NCI-H1092 treated with DMSO at 0.1 percent for 48 hours (cell line): ENCODE results near the gene ABHD12B.

Source experiments
- DNase-seq: peaks from one replicate; lab custom pipeline; 2025; lab: John Stamatoyannopoulos, UW

The ABHD12B gene, protein sequence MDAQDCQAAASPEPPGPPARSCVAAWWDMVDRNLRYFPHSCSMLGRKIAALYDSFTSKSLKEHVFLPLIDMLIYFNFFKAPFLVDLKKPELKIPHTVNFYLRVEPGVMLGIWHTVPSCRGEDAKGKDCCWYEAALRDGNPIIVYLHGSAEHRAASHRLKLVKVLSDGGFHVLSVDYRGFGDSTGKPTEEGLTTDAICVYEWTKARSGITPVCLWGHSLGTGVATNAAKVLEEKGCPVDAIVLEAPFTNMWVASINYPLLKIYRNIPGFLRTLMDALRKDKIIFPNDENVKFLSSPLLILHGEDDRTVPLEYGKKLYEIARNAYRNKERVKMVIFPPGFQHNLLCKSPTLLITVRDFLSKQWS

DNA sequence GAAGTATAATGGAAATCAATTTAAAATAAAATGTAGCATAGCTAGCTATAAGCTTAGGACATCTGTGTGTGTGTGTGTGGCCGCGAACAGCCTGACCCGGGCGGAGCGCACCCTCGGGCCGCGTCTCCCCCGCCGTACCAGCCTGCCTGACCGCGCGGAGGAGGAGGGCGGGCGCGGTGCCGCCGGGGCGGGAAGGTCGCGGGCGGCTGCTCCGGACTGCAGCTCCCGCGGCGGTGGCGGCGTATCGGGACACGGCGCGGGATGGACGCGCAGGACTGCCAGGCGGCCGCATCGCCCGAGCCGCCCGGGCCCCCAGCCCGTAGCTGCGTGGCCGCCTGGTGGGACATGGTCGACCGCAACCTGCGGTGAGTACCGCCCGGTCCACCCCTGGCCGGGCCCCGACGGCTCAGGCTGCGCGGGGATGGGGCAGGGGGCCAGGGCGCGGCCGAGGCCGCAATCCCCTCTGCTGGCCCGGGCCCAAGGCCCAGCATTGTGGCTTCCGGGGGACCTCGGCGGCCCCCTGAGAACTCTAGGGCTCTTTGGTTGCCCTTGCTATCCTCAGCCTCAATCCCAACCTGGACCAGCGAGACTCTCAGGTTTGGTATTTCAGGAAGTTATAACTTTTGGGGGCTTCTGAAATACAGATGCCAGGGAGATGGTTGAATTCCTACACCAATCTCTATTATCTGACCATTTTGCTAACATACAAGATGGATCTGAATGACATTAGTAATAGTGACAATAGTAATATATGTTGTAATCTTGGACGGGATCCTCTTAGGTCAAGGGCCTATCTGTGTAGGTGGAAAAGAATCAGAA, at the start of gene ABHD12B:
TSS of gene ABHD12B (plus strand) at position 140 of the 819 bp plus-strand sequence. CDS start at position 262, 122 bp downstream.
- DNase-seq: no peak

DNA sequence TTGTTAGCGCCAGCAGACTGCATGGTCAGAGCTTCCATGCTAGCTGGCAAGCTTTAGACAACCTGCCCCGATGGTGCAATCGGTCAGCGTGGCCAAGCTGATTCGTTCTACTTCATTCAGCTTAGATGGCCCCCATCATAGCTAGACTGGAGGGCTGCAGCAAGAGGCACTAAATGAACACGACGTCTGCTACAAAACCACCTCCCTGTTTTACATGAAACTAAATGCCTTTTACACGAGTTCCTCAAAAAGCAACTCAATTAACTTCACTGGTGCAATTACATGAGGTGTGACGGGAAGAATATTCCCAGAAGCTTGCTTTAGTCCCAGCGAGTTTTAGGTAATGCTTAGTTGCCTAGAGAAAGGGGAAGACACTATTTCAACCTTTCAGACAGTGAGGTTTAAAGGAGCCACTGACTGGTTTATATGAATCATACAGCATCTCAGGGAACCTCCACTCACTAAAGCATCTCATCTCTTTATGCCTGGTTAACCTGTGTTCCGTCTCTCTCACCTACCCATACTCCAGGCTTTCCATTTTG, 49.3 kb upstream of the ABHD12B start:
- no peak for DNase-seq

DNA sequence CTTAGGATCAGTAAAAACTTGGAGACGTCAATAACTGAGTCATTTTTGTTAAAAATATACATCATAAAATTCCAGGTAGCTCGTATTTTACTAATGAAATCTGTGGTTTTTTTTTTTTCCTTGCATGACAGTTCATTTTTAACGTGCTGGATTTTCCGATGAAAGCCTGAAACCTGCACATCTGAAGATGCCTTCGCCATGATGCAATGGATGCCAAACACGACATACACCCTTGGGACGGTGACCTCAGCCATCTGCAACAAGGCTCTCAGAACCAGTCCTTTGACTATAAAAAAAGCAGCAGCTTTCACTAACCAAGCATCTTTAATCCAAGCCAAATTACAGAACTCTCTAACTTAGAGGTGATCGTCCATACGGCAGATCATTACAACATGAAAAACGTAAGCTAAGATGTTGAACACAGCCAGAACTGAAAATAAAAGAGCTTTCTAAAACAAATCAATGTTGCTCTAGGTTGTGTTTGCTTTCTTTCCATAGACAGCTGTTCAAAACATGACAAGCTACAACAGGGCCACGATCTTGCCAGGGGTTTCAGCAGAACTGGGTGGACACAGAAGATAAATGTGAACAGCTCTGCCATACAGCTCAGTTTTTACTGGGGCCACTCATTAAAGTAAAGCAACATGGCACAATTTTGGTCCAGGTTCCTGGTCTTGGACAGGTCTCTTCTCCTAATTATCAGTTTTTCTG, 48.6 kb upstream of the ABHD12B start:
- DNase-seq: peak; percentile 40

DNA sequence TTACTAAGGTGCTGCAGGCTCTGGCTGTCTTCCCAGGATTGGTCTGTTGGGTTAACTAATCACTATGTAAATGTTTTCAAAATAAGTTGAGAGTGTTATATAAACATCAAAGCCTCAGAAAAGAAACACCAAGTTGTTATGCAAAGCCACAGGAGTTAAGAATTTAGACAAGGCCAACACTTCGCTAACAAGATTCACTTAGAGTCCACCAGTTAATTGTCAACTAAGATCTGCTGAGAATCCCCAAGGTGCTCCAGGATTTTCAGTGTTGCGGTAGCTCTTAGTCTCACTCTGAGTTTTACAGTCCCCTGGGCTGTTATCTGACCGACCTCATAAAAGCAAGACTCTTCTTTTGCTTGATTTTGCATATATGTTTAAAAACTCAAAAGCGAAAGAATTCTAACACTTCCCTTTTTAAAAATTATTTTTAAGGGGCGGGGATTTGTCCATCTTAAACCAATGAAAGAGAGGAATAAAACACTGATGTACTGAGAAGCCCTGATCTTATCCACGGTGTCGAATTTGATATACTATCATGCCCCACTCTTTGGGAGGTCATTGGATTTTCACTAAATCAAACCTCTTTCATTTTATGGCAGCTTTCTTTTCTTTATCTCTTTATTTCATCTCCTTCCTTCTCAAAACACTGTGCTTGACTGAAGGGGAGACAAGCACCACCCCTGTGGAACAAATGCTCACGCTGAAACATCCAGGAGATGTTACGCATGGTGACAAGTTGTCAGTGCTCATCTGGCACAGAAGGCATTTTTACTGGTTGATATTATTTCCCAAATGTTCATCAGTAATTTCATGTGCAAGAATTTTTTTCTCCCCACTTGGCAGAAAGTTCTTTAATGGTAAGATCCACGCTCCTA, 47.9 kb upstream of the ABHD12B start:
- DNase-seq: peak; percentile 40

DNA sequence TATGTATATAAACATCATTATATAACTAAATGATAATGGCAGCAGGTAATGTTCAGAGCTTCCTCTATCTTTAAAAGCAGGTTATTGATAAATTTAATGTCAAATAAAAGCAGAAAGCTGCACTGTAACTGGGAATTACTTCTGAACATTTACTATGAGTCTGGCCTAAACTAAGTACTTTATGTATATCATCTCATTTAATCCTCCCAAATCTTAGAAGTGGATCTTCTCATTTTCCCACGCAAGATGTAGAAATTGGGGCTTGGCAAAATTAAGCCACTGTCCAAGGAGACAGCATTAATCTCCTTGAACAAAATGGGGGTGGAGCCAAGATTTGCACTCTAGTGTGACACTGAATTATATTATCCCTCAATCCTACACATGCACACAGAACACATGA, 46.5 kb upstream of the ABHD12B start:
- no peak for DNase-seq

DNA sequence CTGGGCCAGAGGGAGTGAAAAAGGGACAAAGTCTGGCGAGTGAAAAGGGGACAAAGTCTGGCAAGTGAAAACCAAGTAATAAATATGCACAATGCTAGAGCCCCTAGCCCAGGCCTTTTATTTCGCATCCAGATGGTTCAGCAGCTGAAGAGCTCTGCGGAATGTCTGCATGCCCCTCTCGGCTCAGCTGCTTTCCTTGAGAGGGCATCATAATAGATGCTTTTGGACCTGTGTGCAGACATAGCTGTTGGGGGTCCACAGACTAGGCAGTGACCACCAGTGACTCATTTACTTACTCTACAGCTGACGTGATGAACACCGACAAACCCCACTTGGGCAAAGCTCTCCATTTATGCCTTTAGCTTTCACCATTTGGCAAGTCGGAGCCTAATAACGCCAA, 45.2 kb upstream of the ABHD12B start:
- DNase-seq: no peak

DNA sequence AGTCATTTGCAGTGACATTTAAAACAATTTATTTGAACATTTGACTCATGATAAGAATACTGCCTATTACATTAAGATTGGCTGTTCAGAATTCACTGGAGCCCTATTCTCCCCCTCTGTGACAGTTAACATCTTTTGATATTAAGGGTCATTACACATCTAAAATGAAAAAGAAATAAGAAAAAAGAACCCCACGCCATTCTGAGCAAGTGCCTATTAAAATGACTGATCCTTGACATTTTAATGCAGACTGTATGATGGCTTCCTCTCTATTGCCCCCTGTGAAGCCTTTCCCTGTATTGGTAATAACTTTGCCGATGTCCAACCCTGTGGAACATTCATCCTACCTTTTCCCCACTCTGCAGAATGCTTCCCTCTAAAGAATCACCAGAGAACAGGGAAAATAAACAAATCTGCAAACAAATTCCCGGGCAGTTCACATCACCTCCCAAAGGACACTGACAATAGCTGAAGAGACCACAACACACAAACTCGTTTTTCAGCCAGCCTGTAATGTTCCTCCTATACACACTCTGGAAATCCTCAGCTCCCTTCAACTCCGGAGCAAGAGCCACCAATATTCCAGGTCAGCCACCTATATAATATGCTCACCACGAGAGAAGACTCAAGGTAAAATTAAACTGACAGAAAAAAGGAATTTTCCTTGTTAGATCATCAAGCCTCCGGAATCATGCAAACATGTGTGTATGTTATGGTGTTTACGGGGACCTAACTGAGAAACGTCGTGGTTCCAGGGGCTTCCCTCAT, 42.9 kb upstream of the ABHD12B start:
- DNase-seq: no peak

DNA sequence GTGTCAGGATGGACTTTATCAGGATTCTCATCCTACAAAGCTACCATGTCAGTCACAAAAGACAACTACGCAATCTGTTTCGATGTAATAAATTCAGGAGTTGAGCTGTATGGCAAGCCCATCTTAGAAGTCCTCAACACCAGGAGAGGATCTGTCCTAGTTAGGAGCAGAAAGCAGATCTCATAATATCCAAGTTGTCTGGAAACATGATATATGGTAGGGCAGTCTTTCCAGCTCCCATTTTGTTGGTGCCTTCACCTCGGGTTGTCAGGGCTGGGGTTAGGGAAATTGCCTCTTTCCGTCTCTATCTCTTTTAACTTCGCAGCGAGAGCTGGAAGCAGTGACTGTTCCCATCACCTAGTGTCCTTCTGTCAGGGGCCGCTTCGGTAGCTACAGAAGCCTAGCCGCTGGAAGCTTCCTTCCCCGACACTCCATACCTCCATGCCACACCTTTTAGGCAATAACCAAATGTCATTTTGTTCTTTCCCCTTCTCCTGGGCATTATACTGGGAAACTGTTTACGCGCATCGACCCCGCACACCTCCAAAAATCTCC, 42.3 kb upstream of the ABHD12B start:
- no peak for DNase-seq

DNA sequence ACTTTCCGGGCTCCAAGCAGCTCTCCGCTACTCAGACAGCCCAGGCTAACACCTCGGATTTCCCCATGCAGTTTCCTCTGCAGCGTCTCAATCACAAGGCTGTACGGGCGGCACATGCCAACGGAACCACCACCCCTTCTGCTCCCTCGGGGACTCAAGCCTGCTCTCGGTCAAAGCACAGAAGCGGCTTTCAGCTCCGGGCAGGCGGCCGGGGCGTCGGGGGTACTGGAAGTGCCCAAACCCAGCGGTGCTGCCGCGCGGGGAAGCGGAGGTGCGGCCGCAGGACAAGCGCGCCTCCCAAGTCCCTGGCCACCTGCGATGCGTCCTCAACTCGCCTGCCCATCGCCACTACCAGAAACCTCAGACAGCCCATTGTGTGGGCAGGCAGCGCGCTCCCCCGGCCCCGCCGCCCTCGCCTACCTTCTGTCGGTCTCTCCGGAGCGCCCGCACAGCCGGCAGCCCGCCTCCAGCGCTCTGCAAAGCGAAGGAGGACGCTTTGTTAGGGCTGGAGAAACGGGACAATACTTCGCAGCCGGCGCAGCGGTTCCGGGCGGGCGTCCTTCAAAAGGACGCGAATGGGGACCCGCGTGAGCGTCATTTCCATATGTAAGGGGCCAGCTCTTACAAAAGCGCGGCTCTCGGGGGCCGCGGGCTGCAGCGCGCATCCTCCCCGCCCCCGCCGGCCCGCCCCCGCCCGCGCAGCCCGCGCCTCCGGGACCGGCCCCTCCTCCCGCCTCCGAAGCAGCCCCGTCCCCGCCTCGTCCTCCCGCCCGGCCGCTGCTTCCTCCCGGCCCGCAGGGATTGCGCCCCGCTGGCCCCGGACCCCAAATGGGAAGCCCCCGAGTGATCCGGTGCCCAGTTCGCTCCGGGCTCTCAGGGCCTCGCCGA, 41.6 kb upstream of the ABHD12B start:
- DNase-seq: peak; percentile 84

DNA sequence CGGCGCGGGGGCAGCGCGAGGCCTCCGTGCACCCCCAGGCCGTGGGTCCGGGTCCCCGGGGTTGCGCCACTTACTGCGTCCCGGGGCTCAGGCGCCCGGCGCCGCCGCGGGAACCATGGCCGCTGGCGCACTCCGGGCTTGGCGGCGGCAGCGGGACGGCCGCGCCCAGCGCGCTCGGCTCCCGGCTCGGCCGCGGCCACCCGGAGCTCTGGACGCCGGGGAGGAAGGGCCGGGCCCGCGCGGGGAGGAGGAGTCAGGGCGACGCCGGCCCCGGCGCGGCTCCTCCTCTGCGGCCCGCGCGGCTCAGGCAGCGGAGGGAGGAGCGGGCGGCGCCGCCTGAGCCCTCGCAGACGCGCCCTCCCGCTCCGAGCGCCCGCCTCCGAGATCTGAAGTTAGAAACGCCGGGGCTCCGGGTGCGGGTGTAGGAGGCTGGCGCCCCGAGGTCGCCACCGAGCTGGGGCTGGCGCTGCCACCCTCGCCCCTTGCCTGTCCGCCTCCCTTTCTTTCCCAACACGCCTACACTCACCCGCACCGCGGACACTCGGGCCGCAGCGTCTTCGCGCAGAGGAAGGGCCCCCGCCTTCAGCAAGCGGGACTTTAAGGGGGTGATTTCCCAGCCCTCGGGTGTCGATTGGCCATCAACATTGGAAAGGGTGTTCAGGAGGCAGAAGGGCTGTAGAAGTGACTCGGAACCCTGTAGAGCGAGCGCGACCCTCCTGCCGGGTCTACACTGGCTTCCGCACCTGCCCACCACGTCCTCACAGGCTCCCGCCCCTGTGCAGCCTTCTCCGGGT, 40.7 kb upstream of the ABHD12B start, which contains the start of gene NIN:
TSS of gene NIN (minus strand) at position 231 of the 794 bp plus-strand sequence. CDS start 9,106 bp downstream, outside the sequence.
- DNase-seq: peak; percentile 86

DNA sequence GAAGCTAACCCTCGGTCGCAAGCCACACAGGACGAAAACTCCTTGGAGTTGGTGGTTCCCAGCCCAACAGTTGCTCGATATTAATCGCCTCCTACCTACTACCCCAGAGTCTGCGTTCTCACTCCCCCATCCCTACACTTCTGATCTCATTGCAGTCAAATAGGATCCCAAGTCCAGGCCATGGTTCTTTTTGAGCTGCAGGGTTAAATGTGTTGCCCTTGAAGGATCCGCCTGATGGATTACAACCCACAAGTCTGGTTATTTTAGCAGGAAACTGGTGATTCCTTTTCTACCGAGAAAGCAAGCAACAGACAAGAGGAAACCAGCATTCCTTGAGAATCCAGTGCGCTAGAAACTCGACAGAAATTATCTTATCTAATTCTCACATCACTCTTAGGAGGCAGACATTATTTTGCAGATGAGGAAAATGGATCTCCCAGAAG, 40.1 kb upstream of the ABHD12B start:
- no peak for DNase-seq

DNA sequence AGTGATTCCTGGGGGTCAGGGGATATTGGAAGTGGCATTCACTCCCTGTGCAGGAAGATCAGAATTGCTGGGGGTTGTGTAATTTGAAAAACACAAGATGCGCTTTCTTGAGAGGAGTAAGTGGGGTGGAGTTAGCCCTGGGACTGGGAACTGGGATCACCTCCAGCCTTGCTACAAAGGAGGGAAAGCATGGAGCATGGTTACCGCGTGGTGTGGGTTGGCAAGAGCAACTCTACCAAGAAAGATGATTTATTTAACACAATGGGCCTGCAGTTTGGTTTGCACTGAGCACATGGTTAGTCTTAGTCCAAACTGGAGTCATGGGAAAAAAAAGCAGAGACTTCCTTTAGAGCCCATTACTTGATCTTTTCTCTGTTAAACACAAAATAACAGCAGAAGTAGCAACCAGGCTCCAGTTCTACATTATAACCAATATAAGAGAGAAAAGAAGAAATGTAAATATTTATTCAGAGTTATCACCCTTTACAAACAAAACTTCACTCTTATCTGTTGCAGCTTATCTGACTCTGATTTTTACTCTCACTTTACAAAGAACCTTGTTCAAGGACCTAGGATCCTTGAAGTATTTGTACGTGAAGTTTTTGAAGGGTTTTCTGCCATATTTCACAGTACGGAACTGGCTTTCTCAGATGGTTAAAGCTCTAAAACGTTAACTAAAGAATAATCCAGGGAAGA, 38.8 kb upstream of the ABHD12B start:
- DNase-seq: no peak

DNA sequence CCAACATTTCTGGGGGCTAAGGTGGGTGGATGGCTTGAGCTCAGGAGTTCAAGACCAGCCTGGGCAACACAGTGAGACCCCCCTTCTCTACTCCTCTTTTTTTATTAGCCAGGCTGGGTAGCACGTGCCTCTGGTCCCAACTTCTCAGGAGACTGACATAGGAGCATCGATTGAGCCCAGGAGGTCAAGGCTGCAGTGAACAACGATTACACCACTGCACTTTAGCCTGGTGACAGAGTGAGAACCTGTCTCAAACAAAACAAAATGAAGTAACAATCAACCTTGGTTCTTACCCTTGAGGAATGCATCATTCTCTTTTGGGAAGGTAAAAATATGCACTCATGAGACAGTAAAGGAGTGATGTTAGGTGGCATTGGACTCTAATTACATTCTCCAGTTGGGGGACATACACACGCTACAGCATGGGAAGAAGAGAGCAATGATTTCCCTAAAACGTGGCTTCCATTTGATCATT, 37.0 kb upstream of the ABHD12B start:
- no peak for DNase-seq

DNA sequence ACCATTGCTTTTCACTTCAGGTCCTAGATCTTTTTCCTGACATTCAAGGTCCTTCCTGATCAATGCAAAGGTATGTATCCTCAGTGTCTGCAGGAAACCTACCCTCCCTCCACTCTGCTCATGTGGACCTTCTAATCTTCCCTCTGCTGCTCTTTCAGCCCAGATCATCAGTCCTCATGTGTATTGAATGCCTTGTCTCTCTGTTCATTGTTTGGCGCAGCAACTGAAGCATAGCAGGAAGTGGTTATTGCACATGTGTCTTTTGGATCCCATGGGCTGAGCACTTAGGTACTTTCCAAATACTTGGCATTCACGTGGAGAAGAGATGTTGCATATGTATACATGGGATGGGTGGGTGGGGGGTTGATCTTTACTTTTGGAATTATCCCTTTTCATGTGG, 36.6 kb upstream of the ABHD12B start:
- DNase-seq: no peak

DNA sequence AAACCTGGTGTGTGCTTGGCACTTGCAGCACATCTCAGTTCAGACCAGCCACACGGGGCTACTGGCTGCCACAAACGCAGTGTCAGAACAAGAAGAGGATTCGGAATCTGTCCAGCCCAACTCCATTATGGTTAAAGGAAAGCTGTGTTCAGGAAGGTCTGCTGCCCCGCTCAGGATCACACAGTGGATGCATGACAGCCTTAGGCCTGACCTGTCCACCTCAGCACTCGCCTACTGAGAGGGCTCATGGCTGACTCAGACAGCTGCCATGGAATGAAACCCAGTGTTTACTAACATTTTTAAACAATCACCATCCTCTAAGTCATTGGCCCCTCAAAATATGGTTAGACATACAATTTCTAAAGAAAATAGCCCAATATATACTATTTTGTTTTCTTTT, 35.3 kb upstream of the ABHD12B start:
- DNase-seq: no peak

DNA sequence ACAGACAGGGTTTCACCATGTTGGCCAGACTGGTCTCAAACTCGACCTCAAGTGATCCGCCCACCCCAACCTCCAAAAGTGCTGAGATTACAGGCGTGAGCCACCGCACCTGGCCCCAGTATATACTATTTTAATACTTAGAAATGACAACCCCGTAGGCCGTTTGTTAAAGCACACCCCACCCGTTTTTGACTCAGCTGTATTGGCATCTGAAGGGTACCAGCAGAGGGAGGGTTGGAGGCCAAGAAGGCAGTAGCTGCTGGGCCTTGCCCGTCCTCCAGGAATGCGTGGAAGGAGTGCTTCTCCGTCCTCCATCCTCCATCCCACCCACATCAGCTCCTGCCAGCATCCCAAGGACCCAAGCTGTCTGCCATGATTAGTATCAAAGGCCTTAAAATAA, 34.6 kb upstream of the ABHD12B start:
- DNase-seq: no peak

DNA sequence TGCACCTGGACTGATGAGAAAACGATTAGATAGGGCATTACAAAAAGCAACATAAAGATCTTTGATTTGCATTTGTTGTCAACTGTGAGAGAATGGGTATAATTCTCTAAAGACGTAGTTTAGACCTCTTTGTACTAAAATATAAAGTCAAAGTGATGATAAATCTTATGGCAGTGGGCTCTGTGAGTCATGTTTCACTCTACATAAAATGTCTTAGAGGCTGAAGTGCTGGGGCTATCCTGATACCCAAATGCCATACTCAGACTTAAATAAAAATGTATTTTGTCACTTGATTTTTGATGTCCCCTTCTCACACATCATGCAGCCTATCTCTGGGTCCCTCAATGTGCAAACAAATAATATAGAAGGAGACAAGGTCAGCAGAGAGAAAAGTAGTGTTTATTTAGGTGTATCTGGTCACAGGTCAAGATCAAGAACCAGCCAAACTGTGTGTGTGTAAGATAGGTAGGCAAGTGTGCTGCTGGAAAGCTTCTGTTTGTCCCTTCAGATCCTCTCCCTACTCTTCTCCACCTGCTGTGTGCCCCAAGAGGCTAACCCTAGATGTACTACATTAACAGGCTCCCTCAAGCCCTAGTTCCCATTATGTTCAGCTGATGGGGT, 33.9 kb upstream of the ABHD12B start:
- DNase-seq: no peak
